GM19328 (cell line): ENCODE measurements around the gene PSORS1C1.
"Not testable (repeated sequence)": the region's sequence is repeated elsewhere in the genome, so short reads cannot be mapped to it uniquely, and the experiment has no call there.

ENCODE experiments used
- ATAC-seq: cut with Tn5 transposase; IDR thresholded peaks from one replicate; pipeline ENCODE4 v1.9.1; 2021; ENCODE audit warnings: mild to moderate bottlenecking, moderate library complexity; ENCODE audit not compliant: unreplicated experiment

Gene PSORS1C1

GRCh38 chr6:31172973-31173384 lies 58.4 kb downstream of the PSORS1C1 start:
- no peak for ATAC-seq

GRCh38 chr6:31173406-31173805 lies 58.8 kb downstream of the PSORS1C1 start:
- ATAC-seq: no peak

GRCh38 chr6:31174378-31174777 lies 59.8 kb downstream of the PSORS1C1 start:
- no peak for ATAC-seq

- no peak for ATAC-seq
These were observed 61.4 kb downstream of the PSORS1C1 start for GRCh38 chr6:31175971-31176370.

GRCh38 chr6:31178143-31179041 lies 63.8 kb downstream of the PSORS1C1 start:
- ATAC-seq: no peak

GRCh38 chr6:31179042-31179386 lies 64.4 kb downstream of the PSORS1C1 start:
- ATAC-seq: no peak

GRCh38 chr6:31179896-31180295 lies 65.3 kb downstream of the PSORS1C1 start:
- no peak for ATAC-seq

- peak; percentile 98 for ATAC-seq
These were observed 65.9 kb downstream of the PSORS1C1 start for GRCh38 chr6:31180500-31180899.

- not testable (repeated sequence) for ATAC-seq
These were observed 68.7 kb downstream of the PSORS1C1 start for GRCh38 chr6:31183287-31183686.

GRCh38 chr6:31183859-31184258 lies 69.3 kb downstream of the PSORS1C1 start:
- ATAC-seq: not testable (repeated sequence)

- not testable (repeated sequence) for ATAC-seq
These were observed 71.1 kb downstream of the PSORS1C1 start for GRCh38 chr6:31185695-31186051.

GRCh38 chr6:31186052-31186734 lies 71.6 kb downstream of the PSORS1C1 start:
- ATAC-seq: no peak

GRCh38 chr6:31187780-31188194 lies 73.2 kb downstream of the PSORS1C1 start:
- ATAC-seq: no peak

GRCh38 chr6:31189223-31189622 lies 74.6 kb downstream of the PSORS1C1 start:
- ATAC-seq: not testable (repeated sequence)
